Measurements from ENCODE around the gene CDK14. TPM values are rescaled to one million over a fixed set of nuclear protein-coding genes. Genes with fewer than 3 reads are reported as not detected.

CDK14 gene
- total RNA-seq, 1 donor from 2014 or later: 64.6 TPM

- Mint-ChIP-seq H3K27me3 (ENCODE audit: low read depth) (no peaks in the 10 kb centered on the region), H3K4me1 (peaks cover 16% of the 10 kb centered on the region), H3K36me3 (no peaks in the 10 kb centered on the region), H3K4me3 (no peak overlapping the region), H3K9me3 (no peaks in the 10 kb centered on the region), H3K27ac (no peak overlapping the region)
- no peak for DNase-seq (ENCODE audit: low spot score in 2 of 2, unreplicated experiment in 2 of 2)
- no peak for TF ChIP-seq CTCF (IDR thresholded peaks at IDR 0.05; ENCODE audit: unreplicated experiment)
These were observed 121.4 kb downstream of the CDK14 start for GRCh38 chr7:90717296-90718060.

- no peak for DNase-seq (ENCODE audit: low spot score in 2 of 2, unreplicated experiment in 2 of 2)
- Mint-ChIP-seq H3K27ac (no peak overlapping the region), H3K36me3 (no peaks in the 10 kb centered on the region), H3K4me3 (no peak overlapping the region), H3K4me1 (peaks cover 16% of the 10 kb centered on the region), H3K9me3 (no peaks in the 10 kb centered on the region), H3K27me3 (ENCODE audit: low read depth) (no peaks in the 10 kb centered on the region)
- no peak for TF ChIP-seq CTCF (IDR thresholded peaks at IDR 0.05; ENCODE audit: unreplicated experiment)
These were observed 123.0 kb downstream of the CDK14 start for GRCh38 chr7:90719155-90719554.

- no peak for DNase-seq (ENCODE audit: low spot score in 2 of 2, unreplicated experiment in 2 of 2)
- H3K27ac Mint-ChIP-seq: peak overlapping the region; percentile 48
These were observed 125.1 kb downstream of the CDK14 start for GRCh38 chr7:90720984-90721760.

GRCh38 chr7:90721869-90722431, 125.8 kb downstream of the CDK14 start:
- Mint-ChIP-seq H3K27ac (peak overlapping the region; percentile 48), H3K4me3 (no peak overlapping the region), H3K9me3 (no peaks in the 10 kb centered on the region), H3K4me1 (peaks cover 18% of the 10 kb centered on the region), H3K36me3 (no peaks in the 10 kb centered on the region), H3K27me3 (ENCODE audit: low read depth) (no peaks in the 10 kb centered on the region)
- TF ChIP-seq CTCF (IDR thresholded peaks at IDR 0.05; ENCODE audit: unreplicated experiment): no peak
- DNase-seq (ENCODE audit: low spot score in 2 of 2, unreplicated experiment in 2 of 2): no peak

More at GRCh38 chr7:90720984-90721760, 125.1 kb downstream of the CDK14 start:
- no peak for TF ChIP-seq CTCF (IDR thresholded peaks at IDR 0.05; ENCODE audit: unreplicated experiment)
- H3K4me1 Mint-ChIP-seq: peaks cover 16% of the 10 kb centered on the region
- no peaks in the 10 kb centered on the region for H3K36me3 Mint-ChIP-seq
- H3K27me3 Mint-ChIP-seq (ENCODE audit: low read depth): no peaks in the 10 kb centered on the region
- H3K9me3 Mint-ChIP-seq: no peaks in the 10 kb centered on the region
- H3K4me3 Mint-ChIP-seq: no peak overlapping the region

GRCh38 chr7:90723233-90723632, 127.1 kb downstream of the CDK14 start:
- Mint-ChIP-seq H3K9me3 (no peaks in the 10 kb centered on the region), H3K4me1 (peaks cover 20% of the 10 kb centered on the region), H3K4me3 (no peak overlapping the region), H3K27me3 (ENCODE audit: low read depth) (no peaks in the 10 kb centered on the region), H3K27ac (no peak overlapping the region), H3K36me3 (no peaks in the 10 kb centered on the region)
- no peak for DNase-seq (ENCODE audit: low spot score in 2 of 2, unreplicated experiment in 2 of 2)
- no peak for TF ChIP-seq CTCF (IDR thresholded peaks at IDR 0.05; ENCODE audit: unreplicated experiment)
